HepG2 (cell line): ENCODE results near the gene RNU7-1. TPM values are rescaled to one million over a fixed set of nuclear protein-coding genes. Genes with fewer than 3 reads are reported as not detected.

ENCODE experiments used
- ATAC-seq: fragments of 200-7000 bp; cut with Tn5 transposase; 3 replicates; pipeline ENCODE4 v1.9.1; 2020; ENCODE audit warnings: mild to moderate bottlenecking, moderate library complexity
- BruUV-seq: library from RNA; stranded (reverse); fragments of 400-500 nt; replicated peaks from 2 replicates; lab custom pipeline; 2021; lab: Mats Ljungman, UMichigan
- CTCF ChIA-PET: fragments of 300-600 bp; formaldehyde crosslinking; extraction: SDS; loops from one replicate; lab custom pipeline; 2021; ENCODE audit warnings: low total read pairs, inconsistent platforms, low intra/inter-chr PET ratio; lab: Yijun Ruan, JAX
- POLR2A ChIA-PET: fragments of 350-600 bp; sonication (Branson Sonifier 250); formaldehyde crosslinking; loops from one replicate; lab custom pipeline; 2020; ENCODE audit warnings: antibody characterized with exemption, inconsistent platforms; lab: Yijun Ruan, JAX
- DNase-seq: peaks from one replicate; pipeline ENCODE4 v3.0.0-alpha.2; 2015; ENCODE audit warnings: low spot score
- FAIRE-seq: peaks from 3 replicates; lab custom pipeline; 2011; peaks lifted over from hg19 to GRCh38; lab: Jason Lieb, UNC
- H2AFZ ChIP-seq: one replicate; pipeline ENCODE4 v1.6.1; 2011; ENCODE audit warnings: low read length, inconsistent platforms
- H3K27ac ChIP-seq: fragments of 300-600 bp; 3 replicates; pipeline ENCODE4 v1.8.0; 2011; ENCODE audit warnings: mixed run types, mild to moderate bottlenecking, mixed read lengths, low read length, inconsistent platforms; ENCODE audit not compliant: insufficient read depth; ENCODE audit errors: extremely low read length
- H3K27me3 ChIP-seq, 2 experiments: fragments of 200-600 bp in 1 of 2; 2 replicates in 1 of 2; 3 replicates in 1 of 2; pipeline versions ENCODE4 v1.6.0 to v1.8.0; 2011; ENCODE audit warnings: low read length in 2 of 2, mild to moderate bottlenecking in 2 of 2, moderate library complexity in 2 of 2, inconsistent platforms in 1 of 2; ENCODE audit not compliant: insufficient read depth in 2 of 2, control insufficient read depth in 1 of 2
- H3K36me3 ChIP-seq, 2 experiments: fragments of 200-600 bp in 1 of 2; replicated peaks in 1 of 2; 2 replicates in 1 of 2; 3 replicates in 1 of 2; pipeline versions ENCODE4 v1.5.1 to v1.8.0; 2011; ENCODE audit warnings: low read length in 2 of 2, inconsistent platforms in 1 of 2; ENCODE audit not compliant: insufficient read depth in 2 of 2, control insufficient read depth in 1 of 2
- H3K4me1 ChIP-seq: 2 replicates; pipeline ENCODE4 v1.5.1; 2012; ENCODE audit warnings: low read length, inconsistent platforms; ENCODE audit not compliant: insufficient read depth
- H3K4me2 ChIP-seq: 2 replicates; pipeline ENCODE4 v1.6.0; 2011; ENCODE audit warnings: low read depth, low read length, inconsistent platforms
- H3K4me3 ChIP-seq, 3 experiments: fragments of 200-600 bp in 1 of 3; sonication (generic), shearing (Covaris generic) in 1 of 3; replicated peaks in 1 of 3; 2 replicates each; pipeline ENCODE4 v1.5.1; 2011 to 2016; ENCODE audit warnings: low read length in 3 of 3, inconsistent platforms in 2 of 3, low read depth in 2 of 3, mild to moderate bottlenecking in 2 of 3, control low read depth in 1 of 3, mixed read lengths in 1 of 3; ENCODE audit not compliant: insufficient read depth in 1 of 3
- H3K79me2 ChIP-seq: one replicate; pipeline ENCODE4 v1.6.1; 2011; ENCODE audit warnings: low read length, inconsistent platforms; ENCODE audit not compliant: insufficient read depth
- H3K9ac ChIP-seq: 2 replicates; pipeline ENCODE4 v1.6.0; 2011; ENCODE audit warnings: mild to moderate bottlenecking, low read depth, low read length, inconsistent platforms; ENCODE audit not compliant: insufficient read depth
- H3K9me3 ChIP-seq: 2 replicates; pipeline ENCODE4 v1.5.1; 2012; ENCODE audit warnings: mild to moderate bottlenecking, low read length
- H4K20me1 ChIP-seq: 2 replicates; pipeline ENCODE4 v1.6.0; 2011; ENCODE audit warnings: inconsistent platforms, mild to moderate bottlenecking, low read length, moderate library complexity; ENCODE audit not compliant: insufficient read depth
- AGO2 ChIP-seq: fragments of 200-400 bp; formaldehyde crosslinking; optimal IDR thresholded peaks from 2 replicates; pipeline ENCODE3; 2017; ENCODE audit warnings: mild to moderate bottlenecking, low read depth, low read length, moderate library complexity
- KLF9 ChIP-seq: IDR thresholded peaks from 2 replicates; pipeline ENCODE4 v1.6.1; 2016; ENCODE audit warnings: low read depth
- MLLT10 ChIP-seq: sonication (generic); formaldehyde crosslinking; IDR thresholded peaks from 2 replicates; pipeline ENCODE4 v1.4.0; 2020; ENCODE audit warnings: missing genetic modification reagents
- RBFOX2 ChIP-seq: fragments of 200-400 bp; formaldehyde crosslinking; IDR thresholded peaks from 2 replicates; pipeline ENCODE4 v1.6.1; 2017; ENCODE audit warnings: low read depth, mild to moderate bottlenecking, low read length
- ZNF225 ChIP-seq: sonication (generic); formaldehyde crosslinking; IDR thresholded peaks from 2 replicates; pipeline ENCODE4 v1.4.0; 2020; ENCODE audit warnings: mild to moderate bottlenecking, missing genetic modification reagents
- ZNF282 ChIP-seq: fragments of 450-650 bp; IDR thresholded peaks from 2 replicates; pipeline ENCODE4 v1.6.1; 2018; ENCODE audit not compliant: partially characterized antibody
- ZNF362 ChIP-seq: sonication (generic); formaldehyde crosslinking; IDR thresholded peaks from 2 replicates; pipeline ENCODE4 v1.4.0; 2020; ENCODE audit warnings: missing genetic modification reagents, mild to moderate bottlenecking, borderline replicate concordance
- ZNF430 ChIP-seq: sonication (generic); formaldehyde crosslinking; IDR thresholded peaks from 2 replicates; pipeline ENCODE4 v1.9.0; 2021; ENCODE audit warnings: mild to moderate bottlenecking, missing genetic modification reagents
- ZSCAN29 ChIP-seq: sonication (generic); formaldehyde crosslinking; conservative IDR thresholded peaks from 2 replicates; pipeline ENCODE4 v1.4.0; 2020; ENCODE audit warnings: mild to moderate bottlenecking, missing genetic modification reagents
- WGBS: methylation state at CpG from one replicate; pipeline ENCODE4 v1.1.6; 2017; ENCODE audit warnings: low lambda C conversion rate; 5-methylcytosine and 5-hydroxymethylcytosine counted together
- in situ Hi-C: cut with HindIII; loops from 2 replicates; pipeline ENCODE4 v1.10.0; 2017; ENCODE audit warnings: low pct_unique_long_range_greater_than_20kb; ENCODE audit not compliant: extremely low pct_ligation_motif_present
- intact Hi-C: fragments of 100-400 bp; cut with micrococcal nuclease; formaldehyde crosslinking; loops from one replicate; pipeline ENCODE4 v1.10.0; 2022; ENCODE audit not compliant: unreplicated experiment
- polyA plus RNA-seq, 8 experiments: library from polyadenylated mRNA; depleted of rRNA in 3 of 8; stranded (reverse) in 7 of 8; unstranded in 1 of 8; fragments of >200 nt; fragmentation: Illumina TruSeq in 4 of 8; extraction: Trizol in 4 of 8; gene quantifications; 2 replicates each; pipeline versions ENCODE4 v1.2.1 to v1.2.3, GENCODE V29; 2011 to 2016; ENCODE audit warnings: low read depth in 4 of 8, missing spikeins in 1 of 8, mixed read lengths in 1 of 8; ENCODE audit not compliant: insufficient read depth in 1 of 8
- total RNA-seq, 5 experiments: library from RNA; depleted of rRNA; stranded (reverse); fragments of >200 nt; fragmentation: Illumina TruSeq; extraction: Trizol; gene quantifications; 2 replicates each; pipeline ENCODE4 v1.2.3, GENCODE V29; 2016; ENCODE audit warnings: low read depth in 1 of 5
- TF ChIP-seq, protein P1 (sequence below): sonication (generic); formaldehyde crosslinking; IDR thresholded peaks from 2 replicates; pipeline ENCODE4 v1.9.0; 2021; ENCODE audit warnings: missing genetic modification reagents, borderline replicate concordance
- TF ChIP-seq, protein P2 (sequence below): sonication (generic); formaldehyde crosslinking; IDR thresholded peaks from 2 replicates; pipeline ENCODE4 v1.8.0; 2022; ENCODE audit warnings: mild to moderate bottlenecking, missing genetic modification reagents

Gene RNU7-1
- total and polyA plus RNA-seq, 2 of the 13 experiments (the other 11 are each of a cell fraction or from before 2014, with no cell fraction given): not detected

DNA sequence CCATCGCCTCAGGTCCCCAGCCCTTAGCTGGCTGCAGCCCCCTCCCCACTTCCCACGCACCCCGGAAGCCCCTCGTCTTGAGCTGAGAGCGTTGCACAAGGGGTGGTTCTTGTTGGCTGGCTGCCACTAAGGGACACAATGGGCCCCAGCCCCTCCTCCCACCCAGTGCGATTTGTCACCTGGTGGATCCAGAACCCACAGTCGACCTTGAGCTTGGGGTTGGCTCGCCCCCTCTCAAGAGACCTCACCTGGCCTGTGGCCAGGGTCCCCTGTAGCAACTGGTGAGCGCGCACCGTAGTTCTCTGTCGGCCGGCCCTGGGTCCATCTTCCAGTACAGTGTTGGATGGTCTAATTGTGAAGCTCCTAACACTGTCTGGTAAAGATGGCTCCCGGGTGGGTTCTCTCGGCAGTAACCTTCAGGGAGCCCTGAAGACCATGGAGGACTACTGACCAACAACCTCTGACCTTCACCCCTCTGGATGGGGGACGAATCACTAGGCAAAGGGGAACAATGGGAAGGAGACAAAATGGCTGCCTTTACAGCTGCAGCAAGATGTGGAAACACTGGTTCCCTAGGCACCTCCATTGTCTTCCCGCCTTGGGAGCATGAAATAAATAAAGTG is 20.3 kb downstream of the RNU7-1 start:
- CTCF ChIA-PET: interaction anchor here (1.1 to 1.8 kb wide), 2 partner anchors 17 to 79 kb away, joined by 3 to 6 read pairs; no protein-coding TSS in a partner anchor
- 94% methylated on average over 9 of the region's 17 CpGs for WGBS
- ATAC-seq: no peak
- Histone ChIP-seq H3K27me3 (no peaks in the 10 kb centered on the region), H3K9ac (no peak overlapping the region), H2AFZ (no peak overlapping the region), H3K4me1 (peaks cover 53% of the 10 kb centered on the region), H3K4me2 (no peak overlapping the region), H3K36me3 (peaks cover 22 to 37% of the 10 kb centered on the region in 2 experiments), H4K20me1 (no peaks in the 10 kb centered on the region; the same call in 1 of the 2 replicates), H3K27ac (no peak overlapping the region), H3K4me3 (no peak overlapping the region), H3K9me3 (no peaks in the 10 kb centered on the region), H3K79me2 (peaks cover 14% of the 10 kb centered on the region)
- in situ Hi-C loops (no loop called here), intact Hi-C loops (no loop called here)
- DNase-seq: no peak
- TF ChIP-seq AGO2: peak; percentile 18
- no peak for TF ChIP-seq ZSCAN29
- POLR2A ChIA-PET: interaction anchor here (0.8 to 8.0 kb wide), 7 partner anchors 10 to 95 kb away, joined by 3 to 180 read pairs (median 5); partner anchors contain the start of genes C12orf57, LPCAT3 and RNU7-1
- BruUV-seq: no TSS peak
- no peak for FAIRE-seq

GRCh38 chr12:6964605-6965025 is 21.0 kb downstream of the RNU7-1 start:
- peaks cover 57% of the 10 kb centered on the region for H3K4me1 ChIP-seq
- H3K4me2 ChIP-seq: no peak overlapping the region
- peak overlapping the region; percentile 46 for H3K27ac ChIP-seq
- no peak overlapping the region for H2AFZ ChIP-seq
- H3K4me3 ChIP-seq: no peak overlapping the region
- CTCF ChIA-PET: interaction anchor here (1.1 to 2.1 kb wide), 5 partner anchors 18 to 78 kb away, joined by 3 to 15 read pairs (median 6); partner anchors contain the start of genes C12orf57 and RNU7-1
- WGBS: 94% methylated on average over 6 of the region's 8 CpGs
- BruUV-seq: no TSS peak
- H4K20me1 ChIP-seq: no peaks in the 10 kb centered on the region; the same call in 1 of the 2 replicates
- H3K9me3 ChIP-seq: no peaks in the 10 kb centered on the region
- FAIRE-seq: no peak
- no peak for DNase-seq
- in situ Hi-C loops: no loop called here
- no peaks in the 10 kb centered on the region for H3K27me3 ChIP-seq
- peaks cover 20% of the 10 kb centered on the region for H3K79me2 ChIP-seq
- H3K9ac ChIP-seq: no peak overlapping the region
- intact Hi-C loops: no loop called here
- POLR2A ChIA-PET: interaction anchor here (0.9 to 8.0 kb wide), 7 partner anchors 9 to 96 kb away, joined by 3 to 180 read pairs (median 5); partner anchors contain the start of genes C12orf57, LPCAT3, RNU7-1 and SPSB2
- no peak for ATAC-seq
- peaks cover 22 to 38% of the 10 kb centered on the region in 2 experiments for H3K36me3 ChIP-seq
- TF ChIP-seq, protein P1, sequence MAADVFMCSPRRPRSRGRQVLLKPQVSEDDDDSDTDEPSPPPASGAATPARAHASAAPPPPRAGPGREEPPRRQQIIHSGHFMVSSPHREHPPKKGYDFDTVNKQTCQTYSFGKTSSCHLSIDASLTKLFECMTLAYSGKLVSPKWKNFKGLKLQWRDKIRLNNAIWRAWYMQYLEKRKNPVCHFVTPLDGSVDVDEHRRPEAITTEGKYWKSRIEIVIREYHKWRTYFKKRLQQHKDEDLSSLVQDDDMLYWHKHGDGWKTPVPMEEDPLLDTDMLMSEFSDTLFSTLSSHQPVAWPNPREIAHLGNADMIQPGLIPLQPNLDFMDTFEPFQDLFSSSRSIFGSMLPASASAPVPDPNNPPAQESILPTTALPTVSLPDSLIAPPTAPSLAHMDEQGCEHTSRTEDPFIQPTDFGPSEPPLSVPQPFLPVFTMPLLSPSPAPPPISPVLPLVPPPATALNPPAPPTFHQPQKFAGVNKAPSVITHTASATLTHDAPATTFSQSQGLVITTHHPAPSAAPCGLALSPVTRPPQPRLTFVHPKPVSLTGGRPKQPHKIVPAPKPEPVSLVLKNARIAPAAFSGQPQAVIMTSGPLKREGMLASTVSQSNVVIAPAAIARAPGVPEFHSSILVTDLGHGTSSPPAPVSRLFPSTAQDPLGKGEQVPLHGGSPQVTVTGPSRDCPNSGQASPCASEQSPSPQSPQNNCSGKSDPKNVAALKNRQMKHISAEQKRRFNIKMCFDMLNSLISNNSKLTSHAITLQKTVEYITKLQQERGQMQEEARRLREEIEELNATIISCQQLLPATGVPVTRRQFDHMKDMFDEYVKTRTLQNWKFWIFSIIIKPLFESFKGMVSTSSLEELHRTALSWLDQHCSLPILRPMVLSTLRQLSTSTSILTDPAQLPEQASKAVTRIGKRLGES (CRISPR knock-in tag): no peak
- no peak for TF ChIP-seq MLLT10 (CRISPR knock-in tag)
- peak; percentile 57; the same call in 1 of the 2 replicates for TF ChIP-seq RBFOX2
- TF ChIP-seq ZNF225 (CRISPR knock-in tag): 0 out of 2 replicates have a peak, but pooled peaks have one; percentile 34
- TF ChIP-seq, protein P2, sequence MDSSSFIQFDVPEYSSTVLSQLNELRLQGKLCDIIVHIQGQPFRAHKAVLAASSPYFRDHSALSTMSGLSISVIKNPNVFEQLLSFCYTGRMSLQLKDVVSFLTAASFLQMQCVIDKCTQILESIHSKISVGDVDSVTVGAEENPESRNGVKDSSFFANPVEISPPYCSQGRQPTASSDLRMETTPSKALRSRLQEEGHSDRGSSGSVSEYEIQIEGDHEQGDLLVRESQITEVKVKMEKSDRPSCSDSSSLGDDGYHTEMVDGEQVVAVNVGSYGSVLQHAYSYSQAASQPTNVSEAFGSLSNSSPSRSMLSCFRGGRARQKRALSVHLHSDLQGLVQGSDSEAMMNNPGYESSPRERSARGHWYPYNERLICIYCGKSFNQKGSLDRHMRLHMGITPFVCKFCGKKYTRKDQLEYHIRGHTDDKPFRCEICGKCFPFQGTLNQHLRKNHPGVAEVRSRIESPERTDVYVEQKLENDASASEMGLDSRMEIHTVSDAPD (CRISPR knock-in tag): no peak
- no peak for TF ChIP-seq ZNF430
- TF ChIP-seq KLF9: no peak
- no peak for TF ChIP-seq ZNF362 (CRISPR knock-in tag)
- TF ChIP-seq ZNF282: no peak
